Stimulated activated CD4-positive, alpha-beta T cell treated with anti-CD3 and anti-CD28 coated beads, Interleukin-2, amount 100 ng/mL, for 24 hours (primary cell): ENCODE data around the gene CHST1.

Experiments
- DNase-seq, 2 donors: peaks; one replicate each; pipeline ENCODE4 v3.0.0-alpha.2; 2020

The CHST1 gene

DNA sequence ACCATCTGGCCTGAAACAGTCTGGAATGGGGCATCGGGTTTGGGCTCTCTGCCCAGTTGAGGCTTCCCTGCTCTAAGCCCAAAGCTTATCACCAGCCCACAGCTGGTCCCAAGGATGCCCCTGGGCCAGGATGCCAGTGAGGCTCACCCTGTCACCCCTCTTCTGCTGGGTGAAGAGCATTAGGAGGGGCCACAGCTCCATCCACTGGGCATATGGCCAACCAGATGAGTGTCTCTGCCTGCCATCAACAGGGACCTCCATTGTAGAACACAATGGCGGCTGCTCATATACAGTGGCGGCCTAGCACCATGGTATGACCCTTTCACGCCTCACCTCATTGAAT lies 5.6 kb downstream of the CHST1 start:
- DNase-seq = no peak

- no peak for DNase-seq
Measured at GRCh38 chr11:45659031-45659817, 6.2 kb downstream of the CHST1 start.

GRCh38 chr11:45658292-45658991 lies 7.0 kb downstream of the CHST1 start:
- DNase-seq = peak in 1 of 2 donors; percentile 20

- no peak for DNase-seq
Measured at GRCh38 chr11:45657496-45658260, 7.7 kb downstream of the CHST1 start.

DNA sequence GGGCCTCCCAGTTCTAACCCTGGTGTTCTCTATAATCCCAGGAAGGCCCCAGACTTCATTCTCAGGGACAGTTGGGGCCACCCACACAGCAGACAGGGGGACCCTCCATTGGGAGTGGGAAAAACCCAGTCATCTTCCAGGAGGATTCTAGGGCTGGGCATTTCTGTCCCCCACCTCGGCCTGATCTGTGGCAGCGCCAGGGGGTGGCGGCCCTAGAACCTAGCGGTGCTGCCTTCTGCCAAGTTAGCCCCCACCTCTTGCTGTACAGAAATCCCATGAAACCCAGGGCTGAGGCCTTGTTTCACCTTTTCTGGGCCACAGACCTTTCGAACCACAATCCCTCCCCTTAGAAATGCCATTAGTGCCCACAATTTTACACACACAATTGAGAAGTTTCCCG lies 9.6 kb downstream of the CHST1 start:
- DNase-seq = no peak

- DNase-seq = peak; percentile 72 to 77
Measured at GRCh38 chr11:45655347-45655756, 10.1 kb downstream of the CHST1 start.

GRCh38 chr11:45655012-45655283 lies 10.5 kb downstream of the CHST1 start:
- DNase-seq = no peak

DNA sequence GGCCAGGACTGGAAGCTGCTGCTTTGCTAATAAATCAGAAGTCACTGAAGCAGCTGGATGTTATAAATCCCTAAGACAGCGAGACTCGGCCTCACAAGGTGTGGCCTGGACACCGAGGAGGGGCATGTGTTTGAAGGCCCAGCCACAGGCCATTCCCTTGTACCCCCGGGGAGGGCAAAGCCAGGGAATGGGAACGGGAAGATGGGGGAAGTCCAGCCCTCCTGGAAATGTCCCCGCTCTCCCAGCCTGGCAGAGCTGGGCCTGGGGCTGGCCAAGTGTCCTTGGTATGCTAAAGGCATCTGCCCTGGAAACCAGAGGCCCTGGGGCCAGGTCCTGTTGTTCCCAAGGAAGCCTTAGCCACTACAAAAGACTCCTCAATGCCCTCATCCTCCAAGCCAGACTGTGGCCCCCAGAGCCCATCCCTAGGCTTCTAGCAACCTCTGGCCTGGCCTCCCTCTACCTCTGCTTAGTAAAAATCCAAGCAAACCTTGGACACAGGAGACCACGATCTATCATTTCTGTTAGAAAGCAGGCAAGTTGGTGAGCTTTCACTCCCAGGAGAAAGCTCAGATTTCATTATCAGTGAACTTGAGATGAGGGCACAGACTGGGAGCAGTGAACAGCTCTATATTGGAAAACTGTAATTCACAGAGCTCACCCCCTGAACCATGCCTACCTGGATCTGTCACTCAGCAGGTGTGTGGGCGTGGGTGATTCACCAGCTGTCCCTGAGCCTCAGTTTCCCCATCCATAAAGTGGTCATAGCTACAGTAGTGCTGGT lies 11.0 kb downstream of the CHST1 start:
- peak in 1 of 2 donors; percentile 11 for DNase-seq

GRCh38 chr11:45653277-45653676 lies 12.1 kb downstream of the CHST1 start:
- DNase-seq = peak in 1 of 2 donors; percentile 4

GRCh38 chr11:45652781-45653180 lies 12.6 kb downstream of the CHST1 start:
- peak in 1 of 2 donors; percentile 12 for DNase-seq

GRCh38 chr11:45651841-45652749 lies 13.3 kb downstream of the CHST1 start:
- peak in 1 of 2 donors; percentile 8 for DNase-seq

DNA sequence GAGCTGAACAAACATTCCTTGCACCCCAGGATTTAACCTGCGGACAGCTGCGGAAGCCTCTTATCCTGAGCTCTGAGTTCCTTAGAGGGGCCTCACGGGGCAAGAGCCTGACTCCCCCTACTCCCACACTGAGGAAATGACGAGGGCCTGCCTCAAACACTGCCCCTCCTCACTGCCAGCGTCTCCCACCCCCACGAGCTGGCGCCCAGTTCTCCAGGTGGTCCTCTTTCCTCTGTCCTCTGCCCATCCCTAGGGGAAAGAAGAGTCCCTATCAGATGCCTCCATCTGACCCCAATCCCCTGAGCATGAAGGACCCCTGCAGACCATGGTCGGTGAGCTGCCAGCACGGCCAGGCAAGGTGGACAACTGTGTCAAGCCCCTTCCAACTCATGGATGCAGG lies 14.3 kb downstream of the CHST1 start:
- DNase-seq = peak in 1 of 2 donors; percentile 12

DNA sequence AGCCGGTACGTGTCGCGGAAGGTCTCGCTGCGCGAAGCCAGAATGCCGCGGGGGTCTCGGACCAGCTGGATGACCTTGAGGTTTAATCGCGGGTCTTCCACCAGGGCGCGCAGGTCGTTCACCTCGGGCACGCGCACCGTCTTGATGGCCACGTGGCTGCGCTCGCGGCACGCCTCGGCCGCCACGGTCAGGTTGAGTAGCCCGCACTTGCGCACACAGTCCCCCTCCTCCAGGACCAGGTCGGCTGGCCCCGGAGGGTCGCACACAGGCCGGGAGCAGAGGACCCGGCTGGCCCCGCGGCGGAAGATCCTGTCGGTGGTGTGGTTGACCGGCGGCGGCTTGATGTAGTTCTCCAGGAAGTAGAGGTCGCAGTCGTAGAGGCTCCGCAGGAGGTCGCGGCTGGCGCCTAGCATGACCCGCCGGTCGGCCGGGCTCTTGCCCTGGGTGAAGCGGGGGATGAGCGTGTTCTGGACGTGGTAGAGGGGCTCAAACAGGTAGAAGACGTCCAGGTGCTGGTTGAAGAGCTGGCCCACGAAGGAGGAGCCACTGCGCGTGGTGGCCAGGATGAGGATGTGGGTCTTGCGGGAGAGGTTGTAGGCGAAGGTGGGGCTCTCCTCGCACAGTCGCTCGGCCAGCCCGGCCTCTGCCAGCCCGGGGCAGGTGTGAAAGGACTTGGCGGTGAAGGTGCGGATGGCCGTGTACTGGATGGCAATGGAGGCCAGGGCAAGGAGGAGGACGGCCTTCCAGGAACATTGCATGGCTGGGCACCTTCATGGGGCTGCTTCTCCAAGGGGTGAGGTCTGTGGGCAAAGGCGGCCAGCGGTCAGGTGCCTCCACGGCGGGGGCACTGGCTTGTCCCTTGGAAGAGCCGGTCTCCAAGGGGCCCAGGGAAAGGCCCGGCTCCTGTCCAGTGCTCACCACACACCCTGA lies 15.0 kb downstream of the CHST1 start:
- DNase-seq = peak in 1 of 2 donors; percentile 12

- DNase-seq = peak in 1 of 2 donors; percentile 8
Measured at GRCh38 chr11:45649544-45650165, 15.8 kb downstream of the CHST1 start.

GRCh38 chr11:45648931-45649330 lies 16.5 kb downstream of the CHST1 start:
- DNase-seq = no peak

GRCh38 chr11:45647786-45648185 lies 17.6 kb downstream of the CHST1 start:
- DNase-seq = no peak

DNA sequence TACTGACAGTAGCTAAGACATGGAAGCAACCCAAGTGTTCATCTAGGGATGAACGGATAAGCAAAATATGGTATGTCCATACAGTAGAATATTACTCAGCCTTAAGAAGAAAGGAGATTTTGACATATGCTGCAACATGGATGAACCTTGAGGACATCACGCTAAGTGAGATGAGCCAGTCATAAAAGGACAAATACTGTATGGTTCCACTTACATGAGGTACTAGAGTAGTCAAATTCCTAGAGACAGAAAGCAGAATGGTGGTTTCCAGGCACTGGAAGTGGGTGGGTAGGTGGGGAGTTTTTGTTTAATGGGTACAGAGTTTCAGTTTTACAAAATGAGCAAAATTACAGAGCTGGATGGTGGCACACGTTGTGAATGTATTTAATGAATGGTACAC lies 18.1 kb downstream of the CHST1 start:
- no peak for DNase-seq

- DNase-seq = no peak
Measured at GRCh38 chr11:45646275-45646927, 19.0 kb downstream of the CHST1 start.

GRCh38 chr11:45644981-45645889 lies 20.2 kb downstream of the CHST1 start:
- no peak for DNase-seq
